BLaER1 treated with 17β-estradiol and CSF1 and Interleukin-3, amounts not matched to agents 10 nM and 100 nM (cell line): ENCODE measurements around the gene RPS6KA2.

Experiments used
- H3K27ac ChIP-seq, 11 experiments: shearing (Covaris generic); formaldehyde crosslinking; 2 replicates each; pipeline ENCODE4 v1.8.1; 2022
- H3K27me3 ChIP-seq, 11 experiments: shearing (Covaris generic); formaldehyde crosslinking; 2 replicates each; pipeline ENCODE4 v1.8.1; 2022
- H3K36me3 ChIP-seq, 11 experiments: shearing (Covaris generic); formaldehyde crosslinking; 2 replicates each; pipeline ENCODE4 v1.8.1; 2022
- H3K4me1 ChIP-seq, 10 experiments: shearing (Covaris generic); formaldehyde crosslinking; 2 replicates each; pipeline ENCODE4 v1.8.1; 2022
- H3K4me2 ChIP-seq, 11 experiments: shearing (Covaris generic); formaldehyde crosslinking; 2 replicates each; pipeline ENCODE4 v1.8.1; 2022
- H3K4me3 ChIP-seq, 10 experiments: shearing (Covaris generic); formaldehyde crosslinking; 2 replicates each; pipeline ENCODE4 v1.8.1; 2022
- H3K9ac ChIP-seq, 11 experiments: shearing (Covaris generic); formaldehyde crosslinking; 2 replicates each; pipeline ENCODE4 v1.8.1; 2022
- H3K9me3 ChIP-seq, 11 experiments: shearing (Covaris generic); formaldehyde crosslinking; replicated peaks in 1 of 11; 2 replicates each; pipeline ENCODE4 v1.8.1; 2022
- H4K20me1 ChIP-seq, 11 experiments: shearing (Covaris generic); formaldehyde crosslinking; 2 replicates each; pipeline ENCODE4 v1.8.1; 2022
- Cebpa-rat ChIP-seq, 11 experiments: shearing (Covaris generic); IDR thresholded peaks; 2 replicates each; pipeline ENCODE4 v1.8.1; 2022

RPS6KA2 gene

DNA sequence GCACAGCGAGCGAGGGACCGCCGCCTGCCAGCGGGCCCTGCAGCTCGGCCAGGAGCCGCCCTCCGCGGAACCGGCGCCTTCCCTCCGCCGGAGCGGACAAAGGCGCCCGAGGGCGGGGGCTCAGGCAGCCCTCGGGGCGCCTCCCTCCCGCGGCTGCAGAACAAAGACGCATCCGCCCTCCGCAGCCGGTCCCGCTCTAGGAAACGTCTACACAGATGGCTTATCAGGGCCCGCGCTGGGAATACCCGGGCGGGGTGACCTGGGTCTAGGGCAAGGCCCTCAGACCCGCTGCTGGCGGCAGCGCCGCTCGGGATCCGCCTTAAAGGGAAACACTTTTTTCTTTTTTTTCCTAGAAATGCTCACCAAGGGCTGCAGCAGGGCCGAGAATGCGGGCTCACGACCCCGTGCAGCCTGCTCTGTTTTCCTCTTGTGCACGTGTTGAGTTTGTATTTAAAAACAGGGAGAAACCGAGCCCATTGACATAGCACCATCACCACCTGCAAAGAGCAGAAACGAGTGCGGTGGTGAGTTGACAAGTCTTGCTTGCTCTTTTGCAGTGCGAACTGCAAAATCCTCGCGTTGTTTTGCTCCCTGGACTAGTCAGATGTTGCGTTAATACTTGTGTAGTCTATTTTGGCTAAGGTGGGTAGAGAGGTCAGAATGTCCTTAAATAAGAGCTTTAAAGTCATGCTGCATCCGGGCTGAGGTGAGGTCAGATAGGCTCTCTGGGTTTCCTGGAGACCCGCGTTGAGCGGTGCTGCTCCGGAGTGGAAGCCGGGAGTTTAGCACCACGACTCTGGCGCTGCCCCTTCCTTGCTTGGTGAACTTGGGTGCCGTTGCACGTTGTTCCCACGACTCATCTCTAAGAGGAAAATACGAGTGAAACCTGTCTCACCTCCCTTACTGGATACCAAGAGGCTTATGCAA is 1.1 kb upstream of the RPS6KA2 start:
- no peak for TF ChIP-seq Cebpa-rat (IDR thresholded peaks at IDR 0.05)
- Histone ChIP-seq H3K36me3 (no peaks in the 10 kb centered on the region), H4K20me1 (peaks cover 0 to 14% (median 4%) of the 10 kb centered on the region in 11 experiments; a peak in 4 of 22 replicates), H3K4me3 (peak overlapping the region; percentile 64 to 78 (median 68)), H3K4me2 (peak overlapping the region; percentile 93 to 99 (median 97)), H3K27me3 (peaks cover 18 to 39% (median 27%) of the 10 kb centered on the region in 11 experiments), H3K9ac (peak overlapping the region; percentile 68 to 89 (median 83)), H3K27ac (peak overlapping the region; percentile 29 to 87 (median 79); a peak in 21 of 22 replicates), H3K4me1 (peaks cover 21 to 54% (median 45%) of the 10 kb centered on the region in 10 experiments), H3K9me3 (peaks cover 0 to 7% (median 0%) of the 10 kb centered on the region in 11 experiments; a peak in 2 of 22 replicates)

DNA sequence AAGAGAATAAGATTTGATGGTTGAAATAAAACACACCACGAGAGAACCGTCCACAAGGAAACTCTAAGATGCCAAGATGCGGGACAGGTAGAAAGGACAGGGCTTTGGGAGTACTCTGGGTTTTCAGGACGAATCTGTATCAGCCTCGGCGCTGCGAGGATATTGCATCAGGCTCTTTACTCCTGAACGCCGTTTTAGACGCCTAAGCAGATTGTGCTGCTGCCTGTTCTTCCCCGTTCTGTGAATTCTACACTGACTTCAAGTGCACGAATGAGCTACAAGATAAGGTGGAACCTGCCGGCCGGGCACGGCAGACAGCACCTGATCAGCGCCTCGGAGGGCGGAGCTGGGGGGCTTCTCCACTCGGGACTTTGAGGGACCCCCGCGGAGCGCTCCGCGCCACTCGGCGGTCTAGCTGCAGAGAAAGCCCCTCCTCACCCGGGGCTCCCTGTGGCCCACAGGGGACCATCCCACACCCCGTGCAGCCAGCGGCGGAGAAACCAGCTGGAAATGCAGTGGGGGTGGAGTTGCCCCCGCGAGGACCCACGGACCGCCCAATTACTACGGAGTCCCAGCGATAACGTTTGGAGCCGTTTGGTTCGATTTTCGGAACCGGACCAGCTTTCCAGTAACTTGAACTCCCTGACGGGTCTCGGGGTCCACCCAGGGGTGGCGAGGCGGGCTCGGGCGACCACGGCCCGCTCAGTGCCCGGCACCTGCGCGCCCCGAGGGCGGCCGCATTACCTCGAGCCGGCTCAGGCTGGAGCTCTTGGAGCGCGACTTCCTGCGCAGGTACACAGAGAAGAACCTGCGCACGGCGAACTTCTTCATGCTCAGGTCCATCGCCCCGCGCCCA is 646 bp downstream of the RPS6KA2 start:
- Histone ChIP-seq H3K4me3 (peak overlapping the region; percentile 79 to 88 (median 84)), H3K9ac (peak overlapping the region; percentile 66 to 82 (median 77)), H3K4me1 (peaks cover 13 to 42% (median 33%) of the 10 kb centered on the region in 10 experiments), H3K36me3 (no peaks in the 10 kb centered on the region), H4K20me1 (peaks cover 0 to 18% (median 6%) of the 10 kb centered on the region in 11 experiments; a peak in 4 of 22 replicates), H3K9me3 (peaks cover 0 to 7% (median 0%) of the 10 kb centered on the region in 11 experiments; a peak in 2 of 22 replicates), H3K27me3 (peaks cover 18 to 39% (median 27%) of the 10 kb centered on the region in 11 experiments), H3K4me2 (peak overlapping the region; percentile 96 to 100 (median 100)), H3K27ac (peak overlapping the region in 9 of 11 experiments; percentile 33 to 60 (median 48); a peak in 14 of 22 replicates)
- peak in 1 of 11 experiments; percentile 11; a peak in 1 of 22 replicates for TF ChIP-seq Cebpa-rat (IDR thresholded peaks at IDR 0.05)

DNA sequence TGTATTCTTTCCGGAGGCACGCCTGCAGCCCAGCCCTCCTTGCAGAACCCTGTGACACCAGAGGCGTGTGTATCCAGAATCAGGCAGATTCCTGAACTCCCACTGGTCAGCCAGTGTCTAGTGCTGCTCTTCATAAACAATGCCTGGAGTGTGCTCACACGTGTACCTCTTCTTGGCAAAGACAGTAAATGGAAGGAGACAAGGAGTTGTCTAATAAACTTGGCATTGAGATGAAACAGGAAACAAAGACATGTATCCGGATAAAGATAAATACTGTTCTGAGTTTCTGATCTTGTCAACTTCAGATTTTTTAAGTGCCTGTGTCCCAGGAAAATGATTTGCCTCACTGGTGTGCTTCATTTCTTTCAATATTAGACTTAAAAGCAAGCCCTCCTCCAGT is 1.7 kb downstream of the RPS6KA2 start:
- Histone ChIP-seq H3K36me3 (no peaks in the 10 kb centered on the region), H3K9me3 (peaks cover 0 to 7% (median 0%) of the 10 kb centered on the region in 11 experiments; a peak in 2 of 22 replicates), H3K27ac (no peak overlapping the region), H3K4me1 (peaks cover 13 to 32% (median 25%) of the 10 kb centered on the region in 10 experiments), H3K27me3 (peaks cover 18 to 37% (median 27%) of the 10 kb centered on the region in 11 experiments), H3K9ac (no peak overlapping the region), H3K4me3 (peak overlapping the region in 3 of 10 experiments; percentile 87 to 88 (median 88); a peak in 3 of 20 replicates), H4K20me1 (peaks cover 0 to 28% (median 6%) of the 10 kb centered on the region in 11 experiments; a peak in 6 of 22 replicates), H3K4me2 (peak overlapping the region in 8 of 11 experiments; percentile 96 to 100 (median 100); a peak in 8 of 22 replicates)
- TF ChIP-seq Cebpa-rat (IDR thresholded peaks at IDR 0.05): no peak

DNA sequence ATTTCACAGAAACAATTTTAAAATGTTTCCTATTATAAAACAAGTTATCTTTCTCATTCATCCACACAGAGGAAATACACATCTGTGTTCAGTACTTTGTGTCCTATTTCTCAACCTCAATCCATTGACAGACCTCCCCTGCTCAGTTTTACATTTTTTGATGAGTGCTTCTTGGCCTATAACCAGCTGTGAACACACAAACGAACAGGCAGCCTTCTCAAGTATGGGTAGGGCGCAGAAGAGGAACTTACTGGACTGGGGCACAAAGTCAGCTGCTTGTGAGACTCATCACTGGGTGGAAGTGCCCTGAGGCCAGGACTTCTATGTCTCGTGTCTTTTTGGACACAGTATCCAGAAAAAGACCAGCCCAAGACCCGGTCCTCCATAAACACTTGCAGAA is 2.8 kb downstream of the RPS6KA2 start:
- Histone ChIP-seq H4K20me1 (peaks cover 0 to 38% (median 6%) of the 10 kb centered on the region in 11 experiments; a peak in 6 of 22 replicates), H3K27ac (no peak overlapping the region), H3K9ac (no peak overlapping the region), H3K4me2 (no peak overlapping the region), H3K9me3 (peaks cover 0 to 7% (median 0%) of the 10 kb centered on the region in 11 experiments; a peak in 2 of 22 replicates), H3K27me3 (peaks cover 18 to 35% (median 27%) of the 10 kb centered on the region in 11 experiments), H3K4me1 (peaks cover 12 to 27% (median 24%) of the 10 kb centered on the region in 10 experiments), H3K4me3 (no peak overlapping the region), H3K36me3 (peaks cover 0 to 3% (median 0%) of the 10 kb centered on the region in 11 experiments; a peak in 1 of 22 replicates)
- no peak for TF ChIP-seq Cebpa-rat (IDR thresholded peaks at IDR 0.05)

DNA sequence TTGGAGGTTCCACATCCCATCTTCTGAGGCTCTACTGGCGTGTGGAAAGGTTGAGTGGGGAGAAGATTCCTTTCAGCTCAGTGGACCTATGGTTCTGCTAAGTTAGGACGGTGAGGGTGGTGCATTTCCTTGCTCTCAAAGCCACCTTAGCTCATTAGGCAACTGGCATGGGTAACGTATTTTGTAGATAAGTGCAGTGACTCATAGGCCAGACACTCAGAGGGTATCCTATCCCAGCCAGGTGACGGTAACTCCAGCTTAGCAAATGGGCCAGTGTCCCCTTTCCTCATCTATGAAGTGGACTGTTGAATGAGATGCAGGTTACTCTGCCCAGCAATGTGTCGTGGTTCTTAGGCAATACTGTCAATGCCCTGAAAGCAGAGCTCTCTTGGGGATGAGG is 3.7 kb downstream of the RPS6KA2 start:
- Histone ChIP-seq H3K27ac (no peak overlapping the region), H3K4me1 (peaks cover 3 to 17% (median 15%) of the 10 kb centered on the region in 10 experiments), H3K36me3 (peaks cover 0 to 12% (median 0%) of the 10 kb centered on the region in 11 experiments; a peak in 4 of 22 replicates), H3K9me3 (peaks cover 0 to 7% (median 0%) of the 10 kb centered on the region in 11 experiments; a peak in 3 of 22 replicates), H3K9ac (no peak overlapping the region), H4K20me1 (peaks cover 0 to 39% (median 6%) of the 10 kb centered on the region in 11 experiments; a peak in 6 of 22 replicates), H3K27me3 (peaks cover 15 to 29% (median 24%) of the 10 kb centered on the region in 11 experiments), H3K4me3 (no peak overlapping the region), H3K4me2 (no peak overlapping the region)
- TF ChIP-seq Cebpa-rat (IDR thresholded peaks at IDR 0.05): no peak

DNA sequence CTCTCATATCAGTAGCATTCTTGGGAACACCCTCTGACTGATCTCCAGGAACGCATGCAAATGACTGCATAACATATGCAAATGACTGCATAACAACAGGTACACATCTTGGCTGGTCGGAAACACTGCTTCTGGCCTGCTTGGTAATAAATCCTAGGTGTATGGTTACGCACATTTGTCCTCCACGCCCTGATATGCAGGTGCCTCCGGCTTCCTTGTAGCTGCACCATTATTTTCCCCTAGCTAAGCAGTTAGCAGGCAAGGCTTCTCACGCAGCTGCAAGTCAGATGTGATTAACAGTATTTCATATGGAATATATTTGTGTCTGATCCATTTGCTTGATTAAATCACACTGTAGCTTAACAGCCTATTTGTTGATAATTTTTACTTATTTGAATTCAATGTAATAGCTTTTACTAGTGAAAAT is 5.9 kb downstream of the RPS6KA2 start:
- no peak for TF ChIP-seq Cebpa-rat (IDR thresholded peaks at IDR 0.05)
- H3K27ac ChIP-seq: no peak overlapping the region
- no peak overlapping the region for H3K4me2 ChIP-seq
- H3K27me3 ChIP-seq: peaks cover 7 to 20% (median 15%) of the 10 kb centered on the region in 11 experiments
- peaks cover 0 to 22% (median 0%) of the 10 kb centered on the region in 11 experiments; a peak in 4 of 22 replicates for H3K36me3 ChIP-seq
- peaks cover 0 to 6% (median 5%) of the 10 kb centered on the region in 10 experiments; a peak in 12 of 20 replicates for H3K4me1 ChIP-seq
- H3K4me3 ChIP-seq: no peak overlapping the region
- H4K20me1 ChIP-seq: peaks cover 0 to 53% (median 0%) of the 10 kb centered on the region in 11 experiments; a peak in 5 of 22 replicates
- no peak overlapping the region for H3K9ac ChIP-seq
- H3K9me3 ChIP-seq: peaks cover 0 to 8% (median 0%) of the 10 kb centered on the region in 11 experiments; a peak in 3 of 22 replicates

DNA sequence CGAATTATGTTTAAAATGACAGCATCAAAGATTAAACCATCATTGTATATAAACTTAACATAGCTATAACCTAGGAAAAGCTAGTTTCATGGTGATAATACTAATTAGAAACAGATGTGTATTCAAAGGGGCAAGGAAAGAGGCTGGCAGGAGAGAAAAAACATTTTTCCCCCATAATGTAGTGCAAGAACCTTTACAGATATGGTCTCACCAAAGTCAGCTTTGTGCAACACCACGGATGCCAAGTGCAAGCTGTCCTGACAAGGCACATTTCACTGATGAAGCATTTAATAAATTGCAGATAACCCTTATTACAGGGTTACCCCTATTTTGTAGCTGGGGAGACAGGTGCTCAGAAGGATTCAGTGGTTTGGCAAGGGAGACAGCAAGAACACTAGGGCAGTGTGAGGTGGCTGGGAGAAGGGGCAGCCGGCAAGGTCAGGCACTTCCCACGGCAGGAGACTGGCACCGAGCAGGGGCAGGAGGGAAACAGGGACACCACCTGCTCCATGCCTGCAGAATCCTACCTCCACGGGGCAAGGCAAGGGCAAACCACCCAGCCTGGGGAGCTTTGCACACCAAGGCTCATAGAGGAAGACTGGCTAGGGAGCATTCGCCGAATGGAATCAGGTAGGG is 6.5 kb downstream of the RPS6KA2 start:
- no peak for TF ChIP-seq Cebpa-rat (IDR thresholded peaks at IDR 0.05)
- H3K4me2 ChIP-seq: no peak overlapping the region
- H3K4me3 ChIP-seq: no peak overlapping the region

More for the DNA sequence above, 6.5 kb downstream of the RPS6KA2 start:
- Histone ChIP-seq H3K9ac (no peak overlapping the region), H3K27me3 (peaks cover 1 to 14% (median 10%) of the 10 kb centered on the region in 11 experiments; a peak in 21 of 22 replicates), H3K36me3 (peaks cover 0 to 22% (median 0%) of the 10 kb centered on the region in 11 experiments; a peak in 4 of 22 replicates), H3K27ac (no peak overlapping the region), H3K4me1 (peaks cover 0 to 1% (median 0%) of the 10 kb centered on the region in 10 experiments; a peak in 1 of 20 replicates), H4K20me1 (peaks cover 0 to 59% (median 0%) of the 10 kb centered on the region in 11 experiments; a peak in 5 of 22 replicates), H3K9me3 (peaks cover 0 to 8% (median 0%) of the 10 kb centered on the region in 11 experiments; a peak in 3 of 22 replicates)
